ENCODE data around the gene CYS1.

Gene CYS1

DNA sequence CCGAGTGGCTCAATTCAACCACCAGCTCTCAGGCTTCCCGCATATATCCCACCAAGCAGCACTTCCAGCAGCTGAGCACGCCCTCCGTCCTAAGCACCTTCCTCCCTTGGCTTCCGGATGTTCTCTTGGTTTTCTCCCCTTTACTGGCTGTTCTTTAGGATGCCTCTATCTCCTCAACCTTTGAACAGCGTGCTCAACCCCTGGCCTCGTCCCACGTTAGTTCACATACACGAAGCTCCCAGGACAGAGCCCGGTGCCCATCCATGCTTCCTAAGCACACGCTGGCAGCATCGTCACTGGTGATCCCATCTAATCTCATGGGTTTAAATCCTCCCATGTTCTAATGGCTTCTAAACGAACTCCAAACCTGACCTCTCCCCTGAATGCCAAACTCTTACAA, 3.7 kb downstream of the CYS1 start:
- H3K4me2 ChIP-seq (ENCODE audit: insufficient read depth, low read length), result no peak overlapping the region
- H3K9ac ChIP-seq (ENCODE audit: low read depth, low read length), result no peak overlapping the region
- no peak overlapping the region for H3K27ac ChIP-seq (ENCODE audit: low read length)
- H3K27me3 ChIP-seq (ENCODE audit: insufficient read depth, low read length, poor library complexity), result peaks cover 24% of the 10 kb centered on the region
- H3K4me3 ChIP-seq (ENCODE audit: low read depth in 1 of 2, low read length in 2 of 2), result no peak overlapping the region
- no peak for TF ChIP-seq EZH2 (IDR thresholded peaks at IDR 0.05; ENCODE audit: borderline replicate concordance, low read depth, low read length, severe bottlenecking)
- TF ChIP-seq, protein P1, sequence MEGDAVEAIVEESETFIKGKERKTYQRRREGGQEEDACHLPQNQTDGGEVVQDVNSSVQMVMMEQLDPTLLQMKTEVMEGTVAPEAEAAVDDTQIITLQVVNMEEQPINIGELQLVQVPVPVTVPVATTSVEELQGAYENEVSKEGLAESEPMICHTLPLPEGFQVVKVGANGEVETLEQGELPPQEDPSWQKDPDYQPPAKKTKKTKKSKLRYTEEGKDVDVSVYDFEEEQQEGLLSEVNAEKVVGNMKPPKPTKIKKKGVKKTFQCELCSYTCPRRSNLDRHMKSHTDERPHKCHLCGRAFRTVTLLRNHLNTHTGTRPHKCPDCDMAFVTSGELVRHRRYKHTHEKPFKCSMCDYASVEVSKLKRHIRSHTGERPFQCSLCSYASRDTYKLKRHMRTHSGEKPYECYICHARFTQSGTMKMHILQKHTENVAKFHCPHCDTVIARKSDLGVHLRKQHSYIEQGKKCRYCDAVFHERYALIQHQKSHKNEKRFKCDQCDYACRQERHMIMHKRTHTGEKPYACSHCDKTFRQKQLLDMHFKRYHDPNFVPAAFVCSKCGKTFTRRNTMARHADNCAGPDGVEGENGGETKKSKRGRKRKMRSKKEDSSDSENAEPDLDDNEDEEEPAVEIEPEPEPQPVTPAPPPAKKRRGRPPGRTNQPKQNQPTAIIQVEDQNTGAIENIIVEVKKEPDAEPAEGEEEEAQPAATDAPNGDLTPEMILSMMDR (IDR thresholded peaks at IDR 0.05; ENCODE audit: borderline replicate concordance, extremely low read depth, low read length, poor library complexity, severe bottlenecking), result no peak
- ATAC-seq (ENCODE audit: insufficient read depth, low read depth) (no peak), DNase-seq (no peak)
- H3K79me2 ChIP-seq (ENCODE audit: insufficient read depth, low read length), result no peaks in the 10 kb centered on the region
- no peaks in the 10 kb centered on the region for H4K20me1 ChIP-seq (ENCODE audit: insufficient read depth, low read length)
- H3K36me3 ChIP-seq (ENCODE audit: insufficient read depth, low read length), result no peaks in the 10 kb centered on the region
- no peak overlapping the region for H2AFZ ChIP-seq (ENCODE audit: low read depth, low read length)
- no peaks in the 10 kb centered on the region for H3K9me3 ChIP-seq (ENCODE audit: insufficient read depth, low read length, severe bottlenecking)
- H3K4me1 ChIP-seq (ENCODE audit: insufficient read depth, low read length), result peaks cover 17% of the 10 kb centered on the region

DNA sequence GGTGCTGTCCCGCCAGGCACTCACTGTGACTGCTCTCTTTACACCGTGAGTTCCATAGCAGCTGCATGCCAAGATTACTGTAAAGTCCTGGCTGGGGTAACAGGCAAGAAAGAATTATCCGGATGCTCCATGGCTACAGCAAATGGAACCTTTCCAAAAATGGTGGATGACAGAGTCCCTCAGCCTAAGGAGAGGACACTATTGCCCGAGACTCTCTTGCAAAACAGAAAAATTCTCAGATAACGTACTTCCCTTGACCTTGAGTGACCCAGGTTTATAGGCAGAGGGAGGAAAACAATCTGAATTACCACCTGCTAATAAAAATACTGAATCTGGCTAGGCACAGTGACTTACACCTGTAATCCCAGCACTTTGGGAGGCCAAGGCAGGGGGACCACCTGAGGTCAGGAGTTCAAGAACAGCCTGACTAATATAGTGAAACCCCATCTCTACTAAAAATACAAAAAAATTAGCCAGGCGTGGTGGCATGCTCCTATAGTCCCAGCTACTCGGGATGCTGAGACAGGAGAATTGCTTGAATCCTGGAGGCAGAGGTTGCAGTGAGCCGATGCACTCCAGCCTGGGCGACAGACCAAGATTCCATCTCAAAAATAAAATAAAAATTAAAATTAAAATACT, 4.5 kb downstream of the CYS1 start:
- TF ChIP-seq, protein P1 (IDR thresholded peaks at IDR 0.05; ENCODE audit: borderline replicate concordance, extremely low read depth, low read length, poor library complexity, severe bottlenecking), result no peak
- TF ChIP-seq EZH2 (IDR thresholded peaks at IDR 0.05; ENCODE audit: borderline replicate concordance, low read depth, low read length, severe bottlenecking), result no peak
- peaks cover 10% of the 10 kb centered on the region for H3K4me1 ChIP-seq (ENCODE audit: insufficient read depth, low read length)
- no peaks in the 10 kb centered on the region for H3K79me2 ChIP-seq (ENCODE audit: insufficient read depth, low read length)
- H3K9me3 ChIP-seq (ENCODE audit: insufficient read depth, low read length, severe bottlenecking), result no peaks in the 10 kb centered on the region
- no peak for ATAC-seq (ENCODE audit: insufficient read depth, low read depth)
- no peak overlapping the region for H3K9ac ChIP-seq (ENCODE audit: low read depth, low read length)
- no peak overlapping the region for H3K4me3 ChIP-seq (ENCODE audit: low read depth in 1 of 2, low read length in 2 of 2)
- peaks cover 24% of the 10 kb centered on the region for H3K27me3 ChIP-seq (ENCODE audit: insufficient read depth, low read length, poor library complexity)
- DNase-seq, result no peak
- H4K20me1 ChIP-seq (ENCODE audit: insufficient read depth, low read length), result no peaks in the 10 kb centered on the region
- no peaks in the 10 kb centered on the region for H3K36me3 ChIP-seq (ENCODE audit: insufficient read depth, low read length)
- H2AFZ ChIP-seq (ENCODE audit: low read depth, low read length), result no peak overlapping the region
- no peak overlapping the region for H3K4me2 ChIP-seq (ENCODE audit: insufficient read depth, low read length)
- no peak overlapping the region for H3K27ac ChIP-seq (ENCODE audit: low read length)

DNA sequence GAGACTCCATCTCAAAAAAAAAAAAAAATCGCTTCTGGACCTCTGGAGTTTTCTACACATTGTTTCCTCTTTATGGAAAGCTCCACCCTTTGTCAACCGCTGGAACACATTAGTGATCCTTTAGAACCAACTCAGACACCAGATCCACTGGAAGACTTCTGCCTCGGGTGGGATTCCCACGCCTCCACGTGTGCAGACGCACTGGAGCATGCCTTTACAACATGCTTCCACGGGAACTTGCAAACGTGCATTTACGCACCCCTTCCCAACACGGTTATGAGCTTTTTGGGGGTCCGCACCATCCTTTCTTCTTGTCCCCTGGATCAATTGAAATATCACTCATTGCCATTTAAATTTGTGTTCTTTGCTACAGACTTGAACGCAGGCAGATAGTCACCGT, 5.1 kb downstream of the CYS1 start:
- H3K4me3 ChIP-seq (ENCODE audit: low read depth in 1 of 2, low read length in 2 of 2), result no peak overlapping the region
- no peaks in the 10 kb centered on the region for H3K9me3 ChIP-seq (ENCODE audit: insufficient read depth, low read length, severe bottlenecking)
- no peaks in the 10 kb centered on the region for H4K20me1 ChIP-seq (ENCODE audit: insufficient read depth, low read length)
- no peak for ATAC-seq (ENCODE audit: insufficient read depth, low read depth)
- H2AFZ ChIP-seq (ENCODE audit: low read depth, low read length), result no peak overlapping the region
- H3K27ac ChIP-seq (ENCODE audit: low read length), result no peak overlapping the region
- peaks cover 6% of the 10 kb centered on the region; the same call in 1 of the 2 replicates for H3K4me1 ChIP-seq (ENCODE audit: insufficient read depth, low read length)
- no peaks in the 10 kb centered on the region for H3K36me3 ChIP-seq (ENCODE audit: insufficient read depth, low read length)
- H3K9ac ChIP-seq (ENCODE audit: low read depth, low read length), result no peak overlapping the region
- H3K79me2 ChIP-seq (ENCODE audit: insufficient read depth, low read length), result no peaks in the 10 kb centered on the region
- DNase-seq, result no peak
- no peak overlapping the region for H3K4me2 ChIP-seq (ENCODE audit: insufficient read depth, low read length)
- peaks cover 24% of the 10 kb centered on the region for H3K27me3 ChIP-seq (ENCODE audit: insufficient read depth, low read length, poor library complexity)
- TF ChIP-seq, protein P1 (IDR thresholded peaks at IDR 0.05; ENCODE audit: borderline replicate concordance, extremely low read depth, low read length, poor library complexity, severe bottlenecking), result no peak
- no peak for TF ChIP-seq EZH2 (IDR thresholded peaks at IDR 0.05; ENCODE audit: borderline replicate concordance, low read depth, low read length, severe bottlenecking)

Measured in DND-41 (cell line).